Uterus (tissue), 2 donors: ENCODE results near the gene XBP1.

Source experiments
- CTCF ChIP-seq, 4 experiments: fragments of 200-600 bp in 2 of 4; fragments of 450-650 bp in 2 of 4; sonication (generic) in 2 of 4; IDR thresholded peaks; one replicate each; pipeline ENCODE4 v1.5.1; 2016 to 2019; ENCODE audit warnings: antibody characterized with exemption in 4 of 4, mild to moderate bottlenecking in 2 of 4, moderate library complexity in 1 of 4
- POLR2A ChIP-seq, 2 donors: fragments of 450-650 bp; IDR thresholded peaks; one replicate each; pipeline ENCODE4 v1.6.1; 2016; ENCODE audit warnings: antibody characterized with exemption in 2 of 2, mild to moderate bottlenecking in 1 of 2, moderate library complexity in 1 of 2

DNA sequence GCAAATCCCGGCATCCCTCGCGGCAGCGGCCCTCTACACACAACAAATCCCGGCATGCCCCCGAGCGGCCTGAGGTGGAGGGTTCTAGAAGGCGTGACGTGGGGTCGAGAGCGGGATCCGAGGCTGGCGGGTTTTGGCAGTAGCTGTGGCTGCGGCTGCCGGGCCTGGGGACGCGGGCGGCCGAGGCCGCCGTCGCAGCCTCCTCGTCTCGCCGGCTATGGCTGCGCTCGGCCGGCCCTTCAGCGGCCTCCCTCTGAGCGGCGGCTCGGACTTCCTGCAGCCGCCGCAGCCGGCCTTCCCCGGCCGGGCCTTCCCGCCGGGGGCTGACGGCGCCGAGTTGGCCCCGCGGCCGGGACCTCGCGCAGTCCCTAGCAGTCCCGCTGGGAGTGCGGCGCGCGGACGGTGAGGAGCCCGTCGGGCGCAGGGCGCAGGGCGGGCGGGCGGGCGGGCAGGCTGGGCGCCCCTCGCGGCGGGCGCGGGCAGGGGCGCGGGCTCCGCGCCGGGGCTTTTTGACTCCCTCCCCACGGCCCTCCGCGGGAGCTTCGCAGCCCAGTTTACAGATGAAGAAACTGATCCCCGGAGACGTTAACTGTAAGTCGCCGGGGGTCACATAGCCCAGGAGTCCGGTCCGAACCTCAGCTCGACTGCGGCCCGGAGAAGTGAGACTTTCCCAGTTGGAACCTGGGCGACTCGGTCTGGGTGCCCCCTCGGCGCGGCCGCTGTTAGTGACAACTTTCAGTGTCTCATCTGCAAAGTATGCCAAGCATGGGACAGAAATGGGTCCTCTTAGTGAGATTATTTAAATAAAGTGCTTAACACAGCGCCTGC lies 27.5 kb downstream of the XBP1 start, which contains the start of gene CCDC117:
- TF ChIP-seq POLR2A (IDR thresholded peaks at IDR 0.05) (peak; percentile 86 to 95), CTCF (IDR thresholded peaks at IDR 0.05) (peak in 3 of 4 experiments; percentile 27 to 65 (median 37))
